Gastrocnemius medialis (tissue), 4 donors: ENCODE data around the gene AHI1.

Source experiments
- POLR2A ChIP-seq, 2 donors: fragments of 450-650 bp; IDR thresholded peaks; one replicate each; pipeline ENCODE4 v1.6.1; 2017; ENCODE audit warnings: antibody characterized with exemption in 2 of 2, mild to moderate bottlenecking in 2 of 2, moderate library complexity in 2 of 2
- TF ChIP-seq, protein P1 (sequence below), 5 experiments: fragments of 450-650 bp in 3 of 5; fragments of 200-600 bp in 2 of 5; sonication (generic) in 2 of 5; IDR thresholded peaks in 4 of 5; conservative IDR thresholded peaks in 1 of 5; 1 replicate in 4 of 5; 2 replicates in 1 of 5; pipeline ENCODE4 v1.5.1; 2016 to 2019; ENCODE audit warnings: antibody characterized with exemption in 5 of 5, mild to moderate bottlenecking in 3 of 5, moderate library complexity in 3 of 5

DNA sequence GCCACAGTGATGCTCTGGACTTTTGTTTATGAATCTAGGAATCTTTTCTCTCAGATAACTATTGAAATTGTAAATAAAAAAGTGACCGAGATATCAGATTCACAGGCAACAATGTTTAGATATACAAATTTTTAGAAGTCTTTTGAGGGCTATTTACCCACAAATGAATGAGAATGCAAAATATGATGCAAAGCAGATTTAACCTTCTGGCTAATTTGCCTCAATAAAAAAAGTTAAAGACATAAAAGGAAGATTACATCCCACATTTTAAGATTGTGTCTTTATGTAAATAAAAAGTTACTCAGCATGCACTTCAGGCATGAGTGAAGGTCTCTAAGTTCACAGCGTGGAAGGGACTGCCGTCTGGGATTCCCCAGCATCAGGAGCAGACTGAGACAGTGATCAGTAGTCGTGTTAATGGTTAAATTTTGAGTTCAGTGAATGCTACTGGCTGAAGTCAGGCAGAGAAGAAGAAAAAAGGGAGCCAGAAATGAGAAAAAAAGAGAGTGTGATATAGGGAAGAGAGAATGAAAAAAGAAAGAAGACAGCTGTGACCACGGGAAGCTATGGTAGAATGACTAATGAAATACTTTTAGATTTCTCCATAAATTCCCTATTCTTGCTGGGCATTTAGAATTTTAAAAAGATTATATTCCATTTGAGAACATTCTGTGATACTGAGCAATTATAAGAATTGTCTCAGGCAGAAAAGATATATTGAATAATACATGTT lies 222.8 kb downstream of the AHI1 start:
- TF ChIP-seq, protein P1, sequence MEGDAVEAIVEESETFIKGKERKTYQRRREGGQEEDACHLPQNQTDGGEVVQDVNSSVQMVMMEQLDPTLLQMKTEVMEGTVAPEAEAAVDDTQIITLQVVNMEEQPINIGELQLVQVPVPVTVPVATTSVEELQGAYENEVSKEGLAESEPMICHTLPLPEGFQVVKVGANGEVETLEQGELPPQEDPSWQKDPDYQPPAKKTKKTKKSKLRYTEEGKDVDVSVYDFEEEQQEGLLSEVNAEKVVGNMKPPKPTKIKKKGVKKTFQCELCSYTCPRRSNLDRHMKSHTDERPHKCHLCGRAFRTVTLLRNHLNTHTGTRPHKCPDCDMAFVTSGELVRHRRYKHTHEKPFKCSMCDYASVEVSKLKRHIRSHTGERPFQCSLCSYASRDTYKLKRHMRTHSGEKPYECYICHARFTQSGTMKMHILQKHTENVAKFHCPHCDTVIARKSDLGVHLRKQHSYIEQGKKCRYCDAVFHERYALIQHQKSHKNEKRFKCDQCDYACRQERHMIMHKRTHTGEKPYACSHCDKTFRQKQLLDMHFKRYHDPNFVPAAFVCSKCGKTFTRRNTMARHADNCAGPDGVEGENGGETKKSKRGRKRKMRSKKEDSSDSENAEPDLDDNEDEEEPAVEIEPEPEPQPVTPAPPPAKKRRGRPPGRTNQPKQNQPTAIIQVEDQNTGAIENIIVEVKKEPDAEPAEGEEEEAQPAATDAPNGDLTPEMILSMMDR (IDR thresholded peaks at IDR 0.05 in 4 of 5, conservative IDR thresholded peaks at IDR 0.05 in 1 of 5), result no peak
- TF ChIP-seq POLR2A (IDR thresholded peaks at IDR 0.05), result no peak
